Gastroesophageal sphincter (tissue), 4 donors: Measurements from ENCODE around the gene DHDH. TPM values are rescaled to one million over a fixed set of nuclear protein-coding genes. Genes with fewer than 3 reads are reported as not detected.

Experiments used
- ATAC-seq: fragments of 150-250 bp; one replicate; pipeline ENCODE4 v1.9.1; 2016; ENCODE audit warnings: mild to moderate bottlenecking, moderate library complexity
- H3K27ac ChIP-seq, 4 donors: fragments of 200-600 bp; sonication (generic) in 3 of 4; 1 replicate in 3 of 4; 2 replicates in 1 of 4; pipeline ENCODE4 v1.5.1; 2016 to 2019
- H3K27me3 ChIP-seq: fragments of 200-600 bp; sonication (generic); one replicate; pipeline ENCODE4 v1.5.1; 2019
- H3K36me3 ChIP-seq, 2 donors: fragments of 200-600 bp; sonication (generic); one replicate each; pipeline ENCODE4 v1.5.1; 2019; ENCODE audit warnings: control low read depth in 1 of 2
- H3K4me1 ChIP-seq, 3 donors: fragments of 200-600 bp; sonication (generic); 1 replicate in 2 of 3; 2 replicates in 1 of 3; pipeline ENCODE4 v1.5.1; 2016 to 2019; ENCODE audit warnings: control low read depth in 2 of 3
- H3K4me3 ChIP-seq, 2 donors: fragments of 200-600 bp; sonication (generic); one replicate each; pipeline ENCODE4 v1.5.1; 2019; ENCODE audit warnings: mild to moderate bottlenecking in 1 of 2, moderate library complexity in 1 of 2
- H3K9me3 ChIP-seq, 3 donors: fragments of 200-600 bp; sonication (generic); one replicate each; pipeline ENCODE4 v1.5.1; 2017 to 2019; ENCODE audit warnings: control low read depth in 2 of 3
- EP300 ChIP-seq: sonication (generic); formaldehyde crosslinking; IDR thresholded peaks from one replicate; pipeline ENCODE4 v1.6.1; 2017; ENCODE audit warnings: antibody characterized with exemption, mild to moderate bottlenecking
- POLR2A ChIP-seq, 2 donors: fragments of 450-650 bp; IDR thresholded peaks; one replicate each; pipeline ENCODE4 v1.6.1; 2017; ENCODE audit warnings: antibody characterized with exemption in 2 of 2, mild to moderate bottlenecking in 2 of 2, moderate library complexity in 1 of 2
- POLR2AphosphoS5 ChIP-seq: sonication (generic); formaldehyde crosslinking; IDR thresholded peaks from one replicate; pipeline ENCODE4 v1.6.1; 2017; ENCODE audit warnings: antibody characterized with exemption
- WGBS, 2 donors: methylation state at CpG; one replicate each; pipeline ENCODE4 v1.1.5; 2018; ENCODE audit warnings: low coverage in 1 of 2; 5-methylcytosine and 5-hydroxymethylcytosine counted together
- total RNA-seq, 4 donors: library from RNA; depleted of rRNA; stranded (reverse); fragments of >200 nt; gene quantifications; one replicate each; pipeline ENCODE4 v1.1.0, GENCODE V29; 2016
- TF ChIP-seq, protein P1 (sequence below), 4 experiments: fragments of 200-600 bp in 2 of 4; fragments of 450-650 bp in 2 of 4; sonication (generic) in 1 of 4; IDR thresholded peaks; one replicate each; pipeline ENCODE4 v1.5.1; 2017 to 2019; ENCODE audit warnings: antibody characterized with exemption in 4 of 4, mild to moderate bottlenecking in 2 of 4, moderate library complexity in 2 of 4

The DHDH gene
- total RNA-seq, 4 donors from 2014 or later: 0.81 TPM; not detected in 3

GRCh38 chr19:48975947-48976847 lies 42.7 kb downstream of the DHDH start:
- ATAC-seq: no peak
- WGBS, 2 donors: 77 to 94% methylated on average over 8 to 11 of the region's 13 CpGs
- TF ChIP-seq POLR2A (IDR thresholded peaks at IDR 0.05): no peak
- TF ChIP-seq, protein P1, sequence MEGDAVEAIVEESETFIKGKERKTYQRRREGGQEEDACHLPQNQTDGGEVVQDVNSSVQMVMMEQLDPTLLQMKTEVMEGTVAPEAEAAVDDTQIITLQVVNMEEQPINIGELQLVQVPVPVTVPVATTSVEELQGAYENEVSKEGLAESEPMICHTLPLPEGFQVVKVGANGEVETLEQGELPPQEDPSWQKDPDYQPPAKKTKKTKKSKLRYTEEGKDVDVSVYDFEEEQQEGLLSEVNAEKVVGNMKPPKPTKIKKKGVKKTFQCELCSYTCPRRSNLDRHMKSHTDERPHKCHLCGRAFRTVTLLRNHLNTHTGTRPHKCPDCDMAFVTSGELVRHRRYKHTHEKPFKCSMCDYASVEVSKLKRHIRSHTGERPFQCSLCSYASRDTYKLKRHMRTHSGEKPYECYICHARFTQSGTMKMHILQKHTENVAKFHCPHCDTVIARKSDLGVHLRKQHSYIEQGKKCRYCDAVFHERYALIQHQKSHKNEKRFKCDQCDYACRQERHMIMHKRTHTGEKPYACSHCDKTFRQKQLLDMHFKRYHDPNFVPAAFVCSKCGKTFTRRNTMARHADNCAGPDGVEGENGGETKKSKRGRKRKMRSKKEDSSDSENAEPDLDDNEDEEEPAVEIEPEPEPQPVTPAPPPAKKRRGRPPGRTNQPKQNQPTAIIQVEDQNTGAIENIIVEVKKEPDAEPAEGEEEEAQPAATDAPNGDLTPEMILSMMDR (IDR thresholded peaks at IDR 0.05): peak in 3 of 4 experiments; percentile 22 to 25 (median 23)
- no peak overlapping the region for H3K4me3 ChIP-seq
- H3K9me3 ChIP-seq: no peaks in the 10 kb centered on the region
- H3K36me3 ChIP-seq: peaks cover 0 to 75% of the 10 kb centered on the region in 2 donors
- peaks cover 0 to 24% (median 4%) of the 10 kb centered on the region in 3 donors for H3K4me1 ChIP-seq
- no peaks in the 10 kb centered on the region for H3K27me3 ChIP-seq
- H3K27ac ChIP-seq: peak overlapping the region in 1 of 4 donors; percentile 19

DNA sequence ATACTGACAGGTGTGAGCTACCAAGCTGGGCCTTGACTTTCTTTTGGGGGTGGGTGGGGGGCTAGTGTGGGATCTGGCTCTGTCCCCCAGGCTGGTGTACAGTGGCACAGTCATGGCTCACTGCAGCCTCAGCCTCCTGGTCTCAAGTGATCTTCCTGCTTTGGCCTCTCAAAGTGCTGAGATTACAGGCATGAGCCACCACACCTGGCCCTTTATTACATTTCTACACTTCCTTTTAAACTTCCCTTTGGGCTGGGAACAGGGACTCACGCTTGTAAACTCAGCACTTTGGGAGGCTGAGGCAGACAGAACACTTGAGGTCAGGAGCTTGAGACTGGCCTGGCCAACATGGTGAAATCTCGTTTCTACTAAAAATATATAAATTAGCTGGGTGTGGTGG lies 43.6 kb downstream of the DHDH start:
- Histone ChIP-seq H3K4me3 (no peak overlapping the region), H3K36me3 (peaks cover 0 to 77% of the 10 kb centered on the region in 2 donors), H3K9me3 (no peaks in the 10 kb centered on the region), H3K27ac (peak overlapping the region in 2 of 4 donors; percentile 11 to 85), H3K4me1 (peaks cover 0 to 23% (median 4%) of the 10 kb centered on the region in 3 donors), H3K27me3 (no peaks in the 10 kb centered on the region)
- no peak for ATAC-seq
- 72% methylated on average over 2 of the region's 2 CpGs; no CpG with 5 or more reads in 1 of the 2 donors for WGBS, 2 donors
- TF ChIP-seq POLR2AphosphoS5: no peak
- TF ChIP-seq, protein P1 (IDR thresholded peaks at IDR 0.05): no peak
- no peak for TF ChIP-seq EP300
- TF ChIP-seq POLR2A (IDR thresholded peaks at IDR 0.05): no peak

GRCh38 chr19:48982280-48982679 lies 48.8 kb downstream of the DHDH start:
- WGBS, 2 donors: 74% methylated on average over 6 of the region's 9 CpGs; no CpG with 5 or more reads in 1 of the 2 donors

DNA sequence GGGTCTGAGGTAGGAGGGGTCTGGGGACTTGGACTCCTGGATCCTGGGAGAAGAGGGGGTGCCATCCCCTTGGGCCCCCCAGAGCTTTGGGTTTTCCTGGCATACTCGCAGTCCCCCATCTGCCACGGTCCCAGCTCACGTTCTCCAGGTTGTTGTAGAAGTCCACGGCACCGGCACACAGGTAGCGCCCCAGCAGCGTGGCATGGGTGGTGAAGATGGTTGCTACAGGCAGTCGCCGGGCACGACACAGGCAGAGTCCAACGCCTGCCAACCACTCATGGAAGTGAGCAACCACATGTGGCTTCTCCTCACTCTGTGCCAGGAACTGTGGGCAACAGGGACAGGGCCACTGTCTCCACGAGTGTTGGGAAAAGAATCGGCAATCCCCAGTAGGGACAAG lies 52.2 kb downstream of the DHDH start:
- Histone ChIP-seq H3K36me3 (peaks cover 0 to 97% of the 10 kb centered on the region in 2 donors), H3K4me3 (no peak overlapping the region), H3K4me1 (peaks cover 0 to 12% (median 6%) of the 10 kb centered on the region in 3 donors), H3K27ac (peak overlapping the region in 1 of 4 donors; percentile 19), H3K9me3 (no peaks in the 10 kb centered on the region), H3K27me3 (no peaks in the 10 kb centered on the region)
- no peak for ATAC-seq
- WGBS, 2 donors: 100% methylated on average over 4 of the region's 13 CpGs; no CpG with 5 or more reads in 1 of the 2 donors
- no peak for TF ChIP-seq POLR2A (IDR thresholded peaks at IDR 0.05)
- TF ChIP-seq POLR2AphosphoS5: no peak
- TF ChIP-seq, protein P1 (IDR thresholded peaks at IDR 0.05): no peak
- TF ChIP-seq EP300: no peak

More at GRCh38 chr19:48982280-48982679, 48.8 kb downstream of the DHDH start:
- Histone ChIP-seq H3K27ac (no peak overlapping the region), H3K36me3 (peaks cover 0 to 84% of the 10 kb centered on the region in 2 donors), H3K4me3 (no peak overlapping the region), H3K9me3 (no peaks in the 10 kb centered on the region), H3K4me1 (peaks cover 0 to 23% (median 4%) of the 10 kb centered on the region in 3 donors), H3K27me3 (no peaks in the 10 kb centered on the region)
- TF ChIP-seq, protein P1 (IDR thresholded peaks at IDR 0.05): no peak
- TF ChIP-seq POLR2A (IDR thresholded peaks at IDR 0.05) (no peak), POLR2AphosphoS5 (no peak), EP300 (no peak)
- ATAC-seq: no peak
